DND-41 (cell line): ENCODE data around the gene RIBC2.

Source experiments
- ATAC-seq: fragments of 200-7000 bp; cut with Tn5 transposase; 3 replicates; pipeline ENCODE4 v1.9.1; 2021; ENCODE audit warnings: low read depth; ENCODE audit not compliant: insufficient read depth
- DNase-seq: peaks from one replicate; pipeline ENCODE4 v3.0.0-alpha.2; 2020
- H2AFZ ChIP-seq: 2 replicates; pipeline ENCODE4 v1.6.0; 2012; ENCODE audit warnings: low read depth, low read length
- H3K27ac ChIP-seq: 2 replicates; pipeline ENCODE4 v1.5.1; 2012; ENCODE audit warnings: low read length, inconsistent platforms
- H3K27me3 ChIP-seq: fragments of 200-600 bp; sonication (generic); 2 replicates; pipeline ENCODE4 v1.6.0; 2012; ENCODE audit warnings: low read length, mild to moderate bottlenecking, inconsistent platforms; ENCODE audit not compliant: insufficient read depth, poor library complexity
- H3K36me3 ChIP-seq: 2 replicates; pipeline ENCODE4 v1.5.1; 2012; ENCODE audit warnings: low read length, inconsistent platforms; ENCODE audit not compliant: insufficient read depth
- H3K4me1 ChIP-seq: 2 replicates; pipeline ENCODE4 v1.5.1; 2012; ENCODE audit warnings: mild to moderate bottlenecking, low read length; ENCODE audit not compliant: insufficient read depth
- H3K4me2 ChIP-seq: 2 replicates; pipeline ENCODE4 v1.6.0; 2012; ENCODE audit warnings: mild to moderate bottlenecking, moderate library complexity, low read length, inconsistent platforms; ENCODE audit not compliant: insufficient read depth
- H3K4me3 ChIP-seq, 2 experiments: fragments of 200-600 bp in 1 of 2; shearing (Covaris generic) in 1 of 2; 2 replicates each; pipeline ENCODE4 v1.5.1; 2012 to 2016; ENCODE audit warnings: inconsistent platforms in 2 of 2, low read length in 2 of 2, mild to moderate bottlenecking in 2 of 2, low read depth in 1 of 2, moderate library complexity in 1 of 2
- H3K79me2 ChIP-seq: 2 replicates; pipeline ENCODE4 v1.6.0; 2012; ENCODE audit warnings: low read length, inconsistent platforms; ENCODE audit not compliant: insufficient read depth
- H3K9ac ChIP-seq: 2 replicates; pipeline ENCODE4 v1.6.0; 2012; ENCODE audit warnings: low read depth, mild to moderate bottlenecking, inconsistent platforms, low read length, moderate library complexity
- H3K9me3 ChIP-seq: 2 replicates; pipeline ENCODE4 v1.5.1; 2012; ENCODE audit warnings: low read length, moderate library complexity, mild to moderate bottlenecking, inconsistent platforms; ENCODE audit not compliant: insufficient read depth, severe bottlenecking
- H4K20me1 ChIP-seq: 2 replicates; pipeline ENCODE4 v1.6.0; 2012; ENCODE audit warnings: low read length; ENCODE audit not compliant: insufficient read depth
- EZH2 ChIP-seq: IDR thresholded peaks from 3 replicates; pipeline ENCODE4 v1.6.1; 2012; ENCODE audit warnings: borderline replicate concordance, low read depth, mild to moderate bottlenecking, moderate library complexity, low read length, inconsistent platforms; ENCODE audit not compliant: severe bottlenecking
- TF ChIP-seq, protein P1 (sequence below): IDR thresholded peaks from 2 replicates; pipeline ENCODE4 v1.5.1; 2012; ENCODE audit warnings: borderline replicate concordance, low read length, moderate library complexity, mild to moderate bottlenecking; ENCODE audit not compliant: poor library complexity, severe bottlenecking; ENCODE audit errors: extremely low read depth

Gene RIBC2

DNA sequence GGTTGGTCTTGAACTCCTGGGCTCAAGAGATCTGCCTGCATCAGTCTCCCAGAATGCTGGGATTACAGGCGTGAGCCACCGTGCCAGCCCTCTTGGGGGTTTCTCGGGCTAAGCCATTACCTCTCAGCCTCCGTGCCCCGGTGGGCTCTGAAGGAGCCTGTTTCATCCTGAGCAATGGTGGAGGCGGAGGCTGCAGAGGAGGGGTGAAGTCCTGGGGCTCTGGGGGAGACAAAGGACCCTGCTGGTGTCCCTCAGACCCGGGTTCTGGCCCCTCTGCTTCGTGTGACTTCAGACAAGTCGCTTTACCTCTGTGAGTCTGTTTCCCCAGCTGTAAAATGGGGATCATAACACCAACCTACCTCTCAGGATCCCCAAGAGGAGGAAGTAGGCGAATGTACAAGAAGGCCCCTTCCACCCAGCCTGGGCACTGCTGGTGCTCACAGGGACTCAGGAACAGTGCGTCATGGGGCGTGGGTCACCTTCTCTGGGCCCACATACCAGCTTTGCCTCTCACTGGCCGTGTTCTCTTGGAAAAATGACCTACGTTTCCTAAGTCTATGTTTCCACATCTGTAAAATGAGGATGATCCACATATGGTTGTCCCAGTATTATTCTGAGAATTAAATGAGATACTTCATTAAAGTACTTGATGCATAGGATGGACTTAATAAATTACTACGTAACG, 36.8 kb downstream of the RIBC2 start:
- no peaks in the 10 kb centered on the region for H3K9me3 ChIP-seq
- H3K4me3 ChIP-seq: no peak overlapping the region
- H2AFZ ChIP-seq: no peak overlapping the region
- no peak for ATAC-seq
- no peaks in the 10 kb centered on the region for H3K4me1 ChIP-seq
- no peaks in the 10 kb centered on the region for H4K20me1 ChIP-seq
- H3K9ac ChIP-seq: no peak overlapping the region
- no peaks in the 10 kb centered on the region for H3K79me2 ChIP-seq
- no peak overlapping the region for H3K4me2 ChIP-seq
- no peak overlapping the region for H3K27ac ChIP-seq
- no peak for DNase-seq
- H3K36me3 ChIP-seq: no peaks in the 10 kb centered on the region
- no peak for TF ChIP-seq EZH2
- TF ChIP-seq, protein P1, sequence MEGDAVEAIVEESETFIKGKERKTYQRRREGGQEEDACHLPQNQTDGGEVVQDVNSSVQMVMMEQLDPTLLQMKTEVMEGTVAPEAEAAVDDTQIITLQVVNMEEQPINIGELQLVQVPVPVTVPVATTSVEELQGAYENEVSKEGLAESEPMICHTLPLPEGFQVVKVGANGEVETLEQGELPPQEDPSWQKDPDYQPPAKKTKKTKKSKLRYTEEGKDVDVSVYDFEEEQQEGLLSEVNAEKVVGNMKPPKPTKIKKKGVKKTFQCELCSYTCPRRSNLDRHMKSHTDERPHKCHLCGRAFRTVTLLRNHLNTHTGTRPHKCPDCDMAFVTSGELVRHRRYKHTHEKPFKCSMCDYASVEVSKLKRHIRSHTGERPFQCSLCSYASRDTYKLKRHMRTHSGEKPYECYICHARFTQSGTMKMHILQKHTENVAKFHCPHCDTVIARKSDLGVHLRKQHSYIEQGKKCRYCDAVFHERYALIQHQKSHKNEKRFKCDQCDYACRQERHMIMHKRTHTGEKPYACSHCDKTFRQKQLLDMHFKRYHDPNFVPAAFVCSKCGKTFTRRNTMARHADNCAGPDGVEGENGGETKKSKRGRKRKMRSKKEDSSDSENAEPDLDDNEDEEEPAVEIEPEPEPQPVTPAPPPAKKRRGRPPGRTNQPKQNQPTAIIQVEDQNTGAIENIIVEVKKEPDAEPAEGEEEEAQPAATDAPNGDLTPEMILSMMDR: no peak
- H3K27me3 ChIP-seq: peaks cover 12% of the 10 kb centered on the region

DNA sequence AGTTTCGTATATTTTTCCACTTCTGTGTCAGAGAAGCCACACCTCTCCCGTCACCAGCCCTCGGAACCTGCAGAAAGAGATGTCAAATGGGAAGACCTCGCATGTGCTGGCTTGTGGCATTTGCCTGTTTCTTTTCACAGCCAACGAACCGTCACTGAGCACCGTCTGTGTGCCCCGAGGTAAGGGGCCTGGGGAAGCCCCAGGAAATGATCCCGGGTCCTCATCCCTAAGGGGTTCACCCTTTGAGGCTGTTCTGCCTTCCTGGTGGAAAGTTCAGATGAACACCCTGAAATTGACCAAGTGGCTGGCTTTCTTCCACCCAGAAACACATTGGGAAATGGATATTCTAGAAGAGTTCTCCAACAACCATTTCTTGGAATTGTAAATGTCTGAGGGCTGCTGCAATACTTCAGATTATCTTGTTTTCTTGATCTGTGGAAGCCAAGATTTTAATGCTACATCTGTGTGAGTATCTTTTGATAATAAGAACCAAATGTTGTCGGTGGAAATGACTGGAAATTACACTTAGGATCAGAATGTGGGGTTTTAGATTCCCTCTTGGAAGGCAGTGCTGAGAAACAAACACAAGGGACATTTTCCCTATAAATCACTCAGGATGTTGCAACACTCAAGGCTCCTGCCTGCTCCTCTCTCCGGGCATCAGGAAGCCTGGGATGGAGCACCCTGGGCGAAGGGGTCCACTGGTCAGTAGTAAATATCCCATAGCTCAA, 37.6 kb downstream of the RIBC2 start:
- H3K4me3 ChIP-seq: no peak overlapping the region
- DNase-seq (no peak), ATAC-seq (no peak)
- no peaks in the 10 kb centered on the region for H3K79me2 ChIP-seq
- no peak overlapping the region for H3K4me2 ChIP-seq
- no peaks in the 10 kb centered on the region for H3K4me1 ChIP-seq
- no peaks in the 10 kb centered on the region for H4K20me1 ChIP-seq
- no peak overlapping the region for H3K27ac ChIP-seq
- TF ChIP-seq, protein P1: no peak
- no peak for TF ChIP-seq EZH2
- H3K9me3 ChIP-seq: no peaks in the 10 kb centered on the region
- H3K9ac ChIP-seq: no peak overlapping the region
- H3K36me3 ChIP-seq: no peaks in the 10 kb centered on the region
- peaks cover 12% of the 10 kb centered on the region for H3K27me3 ChIP-seq
- no peak overlapping the region for H2AFZ ChIP-seq

DNA sequence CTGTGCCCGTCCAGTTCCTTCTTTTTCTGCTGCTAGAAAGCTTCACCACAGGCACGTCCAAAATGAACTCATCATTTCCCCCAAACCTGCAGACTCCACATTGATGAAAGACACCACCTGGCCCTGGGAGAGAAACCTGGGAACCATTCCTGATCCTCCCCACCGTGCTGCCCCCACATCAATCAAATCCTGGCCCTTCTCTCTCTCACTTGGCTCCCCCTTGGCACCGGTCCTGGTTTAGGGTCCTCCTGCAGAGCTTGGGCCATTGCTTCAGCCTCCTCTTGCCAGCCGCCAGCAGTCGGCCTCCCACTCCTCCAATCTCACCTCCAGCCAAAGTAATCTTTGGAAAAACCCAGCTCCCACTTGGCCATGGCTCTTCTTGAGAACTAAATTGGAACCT, 38.5 kb downstream of the RIBC2 start:
- Histone ChIP-seq H3K36me3 (no peaks in the 10 kb centered on the region), H3K9ac (no peak overlapping the region), H3K4me3 (no peak overlapping the region), H3K4me1 (no peaks in the 10 kb centered on the region), H3K4me2 (no peak overlapping the region), H3K79me2 (no peaks in the 10 kb centered on the region), H4K20me1 (no peaks in the 10 kb centered on the region), H2AFZ (no peak overlapping the region), H3K9me3 (no peaks in the 10 kb centered on the region), H3K27me3 (peaks cover 12% of the 10 kb centered on the region), H3K27ac (no peak overlapping the region)
- no peak for DNase-seq
- TF ChIP-seq EZH2: no peak
- TF ChIP-seq, protein P1: no peak
- ATAC-seq: no peak
